Mesenchymal stem cell (in vitro differentiated cells and primary cell): ENCODE measurements around the gene NR2F1-AS1.

Experiments
- DNase-seq: peaks from one replicate; pipeline ENCODE4 v3.0.0-alpha.2; 2013
- H2AFZ ChIP-seq: one replicate; pipeline ENCODE4 v1.6.1; 2013; ENCODE audit warnings: low read depth, mild to moderate bottlenecking, control low read depth, inconsistent platforms, low read length, moderate library complexity
- H2AK5ac ChIP-seq: 2 replicates; pipeline ENCODE4 v1.6.1; 2013; ENCODE audit warnings: low read length, moderate library complexity, mild to moderate bottlenecking, inconsistent platforms; ENCODE audit not compliant: severe bottlenecking
- H2BK120ac ChIP-seq: one replicate; pipeline ENCODE4 v1.6.1; 2013; ENCODE audit warnings: low read depth, mild to moderate bottlenecking, inconsistent platforms, low read length, moderate library complexity
- H2BK12ac ChIP-seq, 2 experiments: one replicate each; pipeline ENCODE4 v1.6.1; 2013; ENCODE audit warnings: inconsistent platforms in 2 of 2, low read length in 2 of 2, mild to moderate bottlenecking in 2 of 2, moderate library complexity in 2 of 2, control low read depth in 1 of 2
- H2BK15ac ChIP-seq: one replicate; pipeline ENCODE4 v1.6.1; 2013; ENCODE audit warnings: mild to moderate bottlenecking, low read depth, inconsistent platforms; ENCODE audit not compliant: poor library complexity, severe bottlenecking
- H2BK5ac ChIP-seq: 2 replicates; pipeline ENCODE4 v1.6.1; 2013; ENCODE audit warnings: low read depth, mild to moderate bottlenecking, low read length, control low read depth, inconsistent platforms; ENCODE audit not compliant: poor library complexity, severe bottlenecking
- H3K14ac ChIP-seq, 2 experiments: one replicate each; pipeline ENCODE4 v1.6.1; 2013; ENCODE audit warnings: inconsistent platforms in 2 of 2, low read length in 2 of 2, control low read depth in 1 of 2, mild to moderate bottlenecking in 1 of 2, moderate library complexity in 1 of 2
- H3K18ac ChIP-seq, 2 experiments: one replicate each; pipeline ENCODE4 v1.6.1; 2013; ENCODE audit warnings: inconsistent platforms in 2 of 2, low read length in 2 of 2, control low read depth in 1 of 2, low read depth in 1 of 2, mild to moderate bottlenecking in 1 of 2
- H3K23ac ChIP-seq, 2 experiments: one replicate each; pipeline ENCODE4 v1.6.1; 2013; ENCODE audit warnings: inconsistent platforms in 2 of 2, low read length in 2 of 2, mild to moderate bottlenecking in 2 of 2, moderate library complexity in 2 of 2, control low read depth in 1 of 2
- H3K27ac ChIP-seq: 2 replicates; pipeline ENCODE4 v1.5.1; 2013; ENCODE audit warnings: mild to moderate bottlenecking, moderate library complexity, low read length, control low read depth, inconsistent platforms; ENCODE audit not compliant: poor library complexity, severe bottlenecking
- H3K27me3 ChIP-seq, 2 experiments: 2 replicates each; pipeline versions ENCODE4 v1.6.1 to v1.7.0; 2013; ENCODE audit warnings: low read length in 2 of 2, mild to moderate bottlenecking in 2 of 2, moderate library complexity in 2 of 2, control low read depth in 1 of 2, inconsistent platforms in 1 of 2; ENCODE audit not compliant: control insufficient read depth in 1 of 2, insufficient read depth in 1 of 2
- H3K36me3 ChIP-seq, 2 experiments: 2 replicates each; pipeline versions ENCODE4 v1.6.1 to v1.7.0; 2013; ENCODE audit warnings: low read length in 2 of 2, control low read depth in 1 of 2, inconsistent platforms in 1 of 2, low read depth in 1 of 2, mild to moderate bottlenecking in 1 of 2; ENCODE audit not compliant: insufficient read depth in 2 of 2, control insufficient read depth in 1 of 2
- H3K4ac ChIP-seq, 2 experiments: one replicate each; pipeline ENCODE4 v1.6.1; 2013; ENCODE audit warnings: inconsistent platforms in 2 of 2, low read length in 2 of 2, mild to moderate bottlenecking in 2 of 2, moderate library complexity in 2 of 2, control low read depth in 1 of 2, low read depth in 1 of 2
- H3K4me1 ChIP-seq: 2 replicates; pipeline ENCODE4 v1.6.1; 2013; ENCODE audit warnings: low read depth, low read length, control low read depth; ENCODE audit not compliant: control insufficient read depth, insufficient read depth
- H3K4me2 ChIP-seq: 2 replicates; pipeline ENCODE4 v1.6.1; 2013; ENCODE audit warnings: low read length, mild to moderate bottlenecking, inconsistent platforms; ENCODE audit not compliant: poor library complexity, severe bottlenecking
- H3K4me3 ChIP-seq, 2 experiments: 2 replicates each; pipeline versions ENCODE4 v1.5.1 to v1.7.0; 2013; ENCODE audit warnings: low read length in 2 of 2, mild to moderate bottlenecking in 2 of 2, control low read depth in 1 of 2, low read depth in 1 of 2; ENCODE audit not compliant: insufficient read depth in 1 of 2
- H3K79me1 ChIP-seq: replicated peaks from 2 replicates; pipeline ENCODE4 v1.6.1; 2013; ENCODE audit warnings: mild to moderate bottlenecking, control low read depth, low read length, inconsistent platforms; ENCODE audit not compliant: poor library complexity, severe bottlenecking
- H3K9ac ChIP-seq: 2 replicates; pipeline ENCODE4 v1.7.0; 2013; ENCODE audit warnings: mild to moderate bottlenecking, low read length, moderate library complexity
- H3K9me3 ChIP-seq: 2 replicates; pipeline ENCODE4 v1.7.0; 2013; ENCODE audit warnings: mild to moderate bottlenecking, low read length; ENCODE audit not compliant: control insufficient read depth
- H4K8ac ChIP-seq: one replicate; pipeline ENCODE4 v1.6.1; 2013; ENCODE audit warnings: inconsistent platforms, mild to moderate bottlenecking, low read length, moderate library complexity
- H4K91ac ChIP-seq: one replicate; pipeline ENCODE4 v1.6.1; 2013; ENCODE audit warnings: mild to moderate bottlenecking, low read length, inconsistent platforms
- WGBS: methylation state at CpG from one replicate; pipeline ENCODE4 v1.1.7; 2013; ENCODE audit warnings: mixed read lengths; 5-methylcytosine and 5-hydroxymethylcytosine counted together

The NR2F1-AS1 gene

DNA sequence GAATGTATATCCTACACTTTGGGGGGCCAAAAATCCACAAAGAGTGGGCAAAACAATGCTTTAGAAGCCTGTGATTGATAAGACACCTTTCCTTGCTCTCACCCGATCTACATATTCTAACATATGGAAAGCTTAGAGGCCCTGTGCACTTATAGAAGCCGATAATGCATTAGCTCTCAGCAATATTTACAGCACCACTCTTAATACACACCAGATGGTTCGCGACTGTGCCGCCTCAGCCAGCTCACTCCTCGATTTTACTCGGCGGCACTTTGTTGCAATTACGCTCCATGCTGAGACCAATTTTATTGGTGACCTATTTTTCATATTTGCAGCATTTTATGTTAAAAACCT, 20.8 kb upstream of the NR2F1-AS1 start:
- Histone ChIP-seq H3K4me3 (peak overlapping the region in 1 of 2 experiments; percentile 13), H3K14ac (no peak overlapping the region), H2AK5ac (no peak overlapping the region), H2BK12ac (no peak overlapping the region), H2BK15ac (no peak overlapping the region), H3K27ac (peak overlapping the region; percentile 19), H2AFZ (no peak overlapping the region), H3K4me2 (peak overlapping the region; percentile 89), H3K9ac (no peak overlapping the region), H3K36me3 (no peaks in the 10 kb centered on the region), H3K79me1 (no peaks in the 10 kb centered on the region), H3K27me3 (peaks cover 78% of the 10 kb centered on the region in 2 experiments), H3K4ac (no peak overlapping the region), H4K8ac (no peak overlapping the region), H3K18ac (no peak overlapping the region), H3K4me1 (peaks cover 17% of the 10 kb centered on the region), H2BK120ac (no peak overlapping the region), H4K91ac (no peak overlapping the region), H3K9me3 (no peaks in the 10 kb centered on the region), H3K23ac (no peak overlapping the region), H2BK5ac (no peak overlapping the region)
- peak; percentile 29 for DNase-seq
- 23% methylated on average over 9 of the region's 9 CpGs for WGBS

DNA sequence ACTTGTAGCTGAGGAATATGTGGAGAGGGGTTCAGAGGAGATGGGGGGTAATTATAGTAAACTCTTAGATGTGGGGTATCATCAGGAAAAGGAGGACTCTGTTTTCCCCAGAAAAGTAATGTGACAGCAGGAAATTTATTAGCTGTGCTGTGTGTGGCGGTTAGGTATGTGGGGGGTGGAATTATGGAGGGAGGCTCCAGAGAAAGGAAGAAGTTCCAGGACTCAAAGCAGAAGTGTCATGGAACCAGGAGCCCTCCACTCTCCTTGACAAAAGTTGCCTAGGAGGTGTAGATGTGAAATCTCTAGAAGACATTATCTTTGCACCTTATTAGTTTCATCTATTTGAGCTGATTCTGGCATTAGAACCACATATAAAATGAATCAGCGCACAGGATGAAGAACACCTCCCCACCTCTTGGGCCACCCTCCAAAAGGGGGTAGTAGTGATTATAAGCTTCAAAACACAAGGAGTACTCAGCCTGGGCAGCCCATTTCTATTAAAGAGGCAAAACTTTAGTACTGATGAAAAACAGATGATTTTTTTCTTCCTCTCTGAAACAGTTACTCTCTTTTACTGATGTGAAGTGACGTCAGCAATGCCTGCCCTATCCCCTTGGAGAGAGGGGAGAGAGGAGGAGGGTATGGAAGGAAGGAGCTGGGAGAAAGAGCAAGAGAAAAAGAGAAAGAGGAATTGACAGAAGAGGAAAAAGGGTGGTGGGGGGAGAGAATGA, 20.2 kb upstream of the NR2F1-AS1 start:
- DNase-seq: peak; percentile 34
- H2BK12ac ChIP-seq: no peak overlapping the region
- no peak overlapping the region for H3K18ac ChIP-seq
- no peak overlapping the region for H2BK15ac ChIP-seq
- H3K4me3 ChIP-seq: peak overlapping the region in 1 of 2 experiments; percentile 13
- no peak overlapping the region for H2AFZ ChIP-seq
- no peak overlapping the region for H3K4ac ChIP-seq
- 47% methylated on average over 3 of the region's 3 CpGs for WGBS
- H3K9ac ChIP-seq: no peak overlapping the region
- H3K14ac ChIP-seq: no peak overlapping the region
- H3K4me1 ChIP-seq: peaks cover 17% of the 10 kb centered on the region
- no peak overlapping the region for H2BK5ac ChIP-seq
- H3K36me3 ChIP-seq: no peaks in the 10 kb centered on the region
- H2AK5ac ChIP-seq: no peak overlapping the region
- H4K8ac ChIP-seq: no peak overlapping the region
- H3K4me2 ChIP-seq: no peak overlapping the region
- no peaks in the 10 kb centered on the region for H3K9me3 ChIP-seq
- no peaks in the 10 kb centered on the region for H3K79me1 ChIP-seq
- peaks cover 73 to 83% of the 10 kb centered on the region in 2 experiments for H3K27me3 ChIP-seq
- H3K27ac ChIP-seq: peak overlapping the region; percentile 38
- H4K91ac ChIP-seq: no peak overlapping the region
- H2BK120ac ChIP-seq: no peak overlapping the region
- H3K23ac ChIP-seq: no peak overlapping the region

DNA sequence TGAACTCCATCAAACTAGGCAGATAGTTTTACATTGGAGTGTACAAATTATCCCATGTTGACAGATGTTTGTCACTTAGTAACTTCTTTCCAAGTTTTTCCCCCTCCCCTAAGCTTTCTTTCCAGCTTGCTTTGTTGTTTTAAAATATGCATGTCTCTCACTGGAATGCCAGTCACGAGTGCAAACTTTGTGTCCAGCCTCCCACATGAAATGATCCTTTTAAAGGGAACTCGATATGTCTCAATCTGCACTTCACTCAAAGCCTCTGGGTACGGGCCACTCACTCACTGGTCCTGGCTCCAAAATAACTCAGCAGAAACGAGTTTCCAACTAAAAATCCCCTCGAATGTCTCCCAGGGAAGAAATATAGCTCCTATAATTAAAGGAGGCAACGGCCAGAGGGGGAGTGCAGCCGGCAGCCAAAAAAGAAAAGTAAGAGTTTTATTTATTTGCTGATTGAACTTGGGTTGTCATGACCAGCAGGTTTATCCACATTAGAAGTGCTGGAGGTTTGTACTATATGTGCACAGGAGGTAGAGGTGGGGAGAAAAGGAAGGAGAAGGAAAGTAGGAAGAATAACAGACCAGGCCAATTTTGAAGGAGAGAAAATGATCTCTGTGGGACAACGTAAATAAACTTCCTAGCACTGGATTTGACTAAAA, 19.5 kb upstream of the NR2F1-AS1 start:
- Histone ChIP-seq H3K27me3 (peaks cover 66 to 83% of the 10 kb centered on the region in 2 experiments), H2BK12ac (no peak overlapping the region), H4K91ac (no peak overlapping the region), H3K27ac (peak overlapping the region; percentile 38), H3K18ac (no peak overlapping the region), H2AK5ac (no peak overlapping the region), H3K79me1 (no peaks in the 10 kb centered on the region), H3K4me2 (no peak overlapping the region), H2BK5ac (no peak overlapping the region), H3K4me1 (peaks cover 17% of the 10 kb centered on the region), H3K14ac (no peak overlapping the region), H3K4ac (no peak overlapping the region), H2BK15ac (no peak overlapping the region), H2BK120ac (no peak overlapping the region), H3K36me3 (peaks cover 0 to 3% of the 10 kb centered on the region in 2 experiments), H3K9me3 (no peaks in the 10 kb centered on the region), H3K9ac (no peak overlapping the region), H2AFZ (no peak overlapping the region), H4K8ac (no peak overlapping the region), H3K4me3 (no peak overlapping the region), H3K23ac (no peak overlapping the region)
- peak; percentile 30 for DNase-seq
- WGBS: 19% methylated on average over 6 of the region's 8 CpGs

DNA sequence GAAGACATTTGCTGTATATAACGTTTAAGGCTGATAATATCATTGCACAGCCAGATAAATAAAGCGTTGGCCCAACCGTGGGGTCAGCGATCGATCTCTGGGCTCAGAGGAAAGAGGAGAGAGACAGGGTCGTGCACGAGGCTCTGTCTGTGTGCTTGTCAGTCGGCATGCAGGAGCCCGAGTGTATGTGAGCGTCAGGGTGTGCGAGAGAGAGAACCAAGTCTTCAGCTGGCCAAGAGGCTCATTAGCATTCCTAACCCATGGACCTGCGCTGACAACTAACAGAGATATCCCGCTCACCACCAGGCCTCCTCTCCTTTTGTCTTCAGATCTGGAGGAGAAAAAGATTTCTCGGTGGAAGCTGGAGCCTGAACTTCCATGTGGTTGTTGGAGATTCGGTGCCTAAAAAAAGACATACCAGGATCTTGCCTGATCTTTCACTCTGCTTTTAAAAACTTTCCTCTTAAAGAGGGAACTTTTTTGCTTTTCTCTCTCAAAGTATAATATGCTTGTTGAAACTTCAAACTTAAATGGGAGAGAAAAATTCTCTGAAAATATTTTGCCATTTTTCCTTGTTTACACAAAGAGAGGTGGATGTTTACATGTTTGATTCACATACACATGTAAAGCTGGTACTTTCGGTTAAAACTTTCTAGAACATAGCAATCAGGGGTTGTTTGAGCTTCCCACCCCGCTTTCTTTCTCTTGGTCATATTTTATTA, 18.5 kb upstream of the NR2F1-AS1 start:
- Histone ChIP-seq H3K18ac (no peak overlapping the region), H3K79me1 (no peaks in the 10 kb centered on the region), H2BK12ac (no peak overlapping the region), H3K9ac (no peak overlapping the region), H4K91ac (no peak overlapping the region), H3K23ac (no peak overlapping the region), H3K4me1 (peaks cover 17% of the 10 kb centered on the region), H3K14ac (no peak overlapping the region), H4K8ac (no peak overlapping the region), H3K27ac (peak overlapping the region; percentile 24), H3K4me3 (no peak overlapping the region), H3K27me3 (peaks cover 56 to 83% of the 10 kb centered on the region in 2 experiments), H3K9me3 (no peaks in the 10 kb centered on the region), H2BK120ac (no peak overlapping the region), H2AK5ac (no peak overlapping the region), H3K36me3 (peaks cover 0 to 12% of the 10 kb centered on the region in 2 experiments), H2BK15ac (no peak overlapping the region), H3K4ac (peak overlapping the region in 1 of 2 experiments; percentile 17), H3K4me2 (no peak overlapping the region), H2AFZ (no peak overlapping the region), H2BK5ac (no peak overlapping the region)
- peak; percentile 69 for DNase-seq
- 4% methylated on average over 7 of the region's 17 CpGs for WGBS
